Ishikawa (cell line): ENCODE measurements around the gene CYBRD1.

Experiments
- CEBPB ChIP-seq: IDR thresholded peaks from 2 replicates; pipeline ENCODE4 v1.6.1; 2012
- CREB1 ChIP-seq: IDR thresholded peaks from 2 replicates; pipeline ENCODE4 v1.6.1; 2012; ENCODE audit warnings: low read depth
- EGR1 ChIP-seq: IDR thresholded peaks from 2 replicates; pipeline ENCODE4 v1.6.1; 2012
- EP300 ChIP-seq: IDR thresholded peaks from 2 replicates; pipeline ENCODE4 v1.6.1; 2012; ENCODE audit warnings: borderline replicate concordance
- FOXM1 ChIP-seq: IDR thresholded peaks from 2 replicates; pipeline ENCODE4 v1.6.1; 2012; ENCODE audit warnings: low read depth, borderline replicate concordance
- MAX ChIP-seq: IDR thresholded peaks from 2 replicates; pipeline ENCODE4 v1.6.1; 2012
- NFIC ChIP-seq: IDR thresholded peaks from 2 replicates; pipeline ENCODE4 v1.6.1; 2012
- RAD21 ChIP-seq: IDR thresholded peaks from 2 replicates; pipeline ENCODE4 v1.6.1; 2012; ENCODE audit warnings: low read depth
- REST ChIP-seq: IDR thresholded peaks from 2 replicates; pipeline ENCODE4 v1.6.1; 2012; ENCODE audit warnings: low read depth, mild to moderate bottlenecking
- TAF1 ChIP-seq: IDR thresholded peaks from 2 replicates; pipeline ENCODE4 v1.6.1; 2012; ENCODE audit warnings: low read depth, mild to moderate bottlenecking
- TCF12 ChIP-seq: IDR thresholded peaks from 2 replicates; pipeline ENCODE4 v1.6.1; 2012; ENCODE audit warnings: low read depth
- TEAD4 ChIP-seq: IDR thresholded peaks from 2 replicates; pipeline ENCODE4 v1.6.1; 2012
- YY1 ChIP-seq: IDR thresholded peaks from 2 replicates; pipeline ENCODE4 v1.6.1; 2012; ENCODE audit warnings: low read depth
- TF ChIP-seq, protein P1 (sequence below): IDR thresholded peaks from 2 replicates; pipeline ENCODE4 v1.6.1; 2012

GRCh38 chr2:171475979-171476378, 46.3 kb upstream of the CYBRD1 start:
- TF ChIP-seq TEAD4: no peak
- no peak for TF ChIP-seq RAD21
- no peak for TF ChIP-seq CEBPB
- TF ChIP-seq, protein P1, sequence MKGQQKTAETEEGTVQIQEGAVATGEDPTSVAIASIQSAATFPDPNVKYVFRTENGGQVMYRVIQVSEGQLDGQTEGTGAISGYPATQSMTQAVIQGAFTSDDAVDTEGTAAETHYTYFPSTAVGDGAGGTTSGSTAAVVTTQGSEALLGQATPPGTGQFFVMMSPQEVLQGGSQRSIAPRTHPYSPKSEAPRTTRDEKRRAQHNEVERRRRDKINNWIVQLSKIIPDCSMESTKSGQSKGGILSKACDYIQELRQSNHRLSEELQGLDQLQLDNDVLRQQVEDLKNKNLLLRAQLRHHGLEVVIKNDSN: no peak
- no peak for TF ChIP-seq EP300
- no peak for TF ChIP-seq MAX
- TF ChIP-seq TAF1: no peak
- TF ChIP-seq YY1: no peak
- no peak for TF ChIP-seq EGR1
- no peak for TF ChIP-seq REST
- TF ChIP-seq NFIC: no peak
- no peak for TF ChIP-seq CREB1
- TF ChIP-seq TCF12: no peak
- TF ChIP-seq FOXM1: no peak
